HG03060 (cell line): ENCODE results near the gene MPDU1.

Experiments used
- ATAC-seq: cut with Tn5 transposase; IDR thresholded peaks from one replicate; pipeline ENCODE4 v1.9.1; 2021; ENCODE audit warnings: low read depth, moderate number of reproducible peaks; ENCODE audit not compliant: unreplicated experiment

Gene MPDU1

DNA sequence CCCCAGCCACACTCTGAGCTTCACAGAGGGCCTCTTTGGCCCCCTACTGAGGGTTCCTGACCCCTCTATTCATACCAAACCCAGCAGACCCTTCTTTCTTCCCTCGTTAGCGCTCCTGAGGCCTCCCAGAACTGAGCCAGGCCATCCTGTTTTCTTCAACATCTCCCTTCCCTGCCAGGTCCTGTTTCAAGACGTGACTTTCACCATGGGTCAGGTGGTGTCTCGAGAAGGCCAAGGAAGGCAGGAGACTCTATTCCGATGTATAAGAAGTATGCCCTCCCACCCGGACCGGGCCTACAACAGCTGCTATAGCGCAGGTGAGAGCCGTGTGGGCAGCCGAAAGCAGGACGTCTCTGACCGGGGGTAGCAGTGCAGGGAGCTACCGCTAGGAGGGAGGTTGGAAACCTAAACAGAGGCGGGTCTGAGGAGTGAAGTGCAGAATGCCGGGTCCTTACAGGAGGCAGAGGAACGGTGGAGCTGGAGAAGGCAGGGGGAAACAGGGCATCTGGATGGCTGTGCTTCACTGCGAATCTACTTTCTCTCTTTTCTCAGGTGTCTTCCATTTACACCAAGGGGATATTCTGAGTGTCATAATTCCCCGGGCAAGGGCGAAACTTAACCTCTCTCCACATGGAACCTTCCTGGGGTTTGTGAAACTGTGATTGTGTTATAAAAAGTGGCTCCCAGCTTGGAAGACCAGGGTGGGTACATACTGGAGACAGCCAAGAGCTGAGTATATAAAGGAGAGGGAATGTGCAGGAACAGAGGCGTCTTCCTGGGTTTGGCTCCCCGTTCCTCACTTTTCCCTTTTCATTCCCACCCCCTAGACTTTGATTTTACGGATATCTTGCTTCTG, 23.3 kb upstream of the MPDU1 start:
- ATAC-seq: no peak

DNA sequence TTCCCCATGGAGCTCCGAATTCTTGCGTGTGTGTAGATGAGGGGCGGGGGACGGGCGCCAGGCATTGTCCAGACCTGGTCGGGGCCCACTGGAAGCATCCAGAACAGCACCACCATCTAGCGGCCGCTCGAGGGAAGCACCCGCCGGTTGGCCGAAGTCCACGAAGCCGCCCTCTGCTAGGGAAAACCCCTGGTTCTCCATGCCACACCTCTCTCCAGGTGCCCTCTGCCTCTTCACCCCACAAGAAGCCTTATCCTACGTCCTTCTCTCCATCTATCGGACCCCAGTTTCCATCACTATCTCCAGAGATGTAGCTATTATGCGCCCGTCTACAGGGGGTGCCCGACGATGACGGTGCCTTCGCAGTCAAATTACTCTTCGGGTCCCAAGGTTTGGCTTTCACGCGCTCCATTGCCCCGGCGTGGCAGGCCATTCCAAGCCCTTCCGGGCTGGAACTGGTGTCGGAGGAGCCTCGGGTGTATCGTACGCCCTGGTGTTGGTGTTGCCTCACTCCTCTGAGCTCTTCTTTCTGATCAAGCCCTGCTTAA, 22.6 kb upstream of the MPDU1 start:
- no peak for ATAC-seq

- no peak for ATAC-seq
Observed at GRCh38 chr17:7561589-7562207, 22.0 kb upstream of the MPDU1 start, which contains the start of gene SENP3. Gene SENP3 (plus strand): TSS chr17:7561919. CDS start chr17:7563077, 1,158 bp downstream.

DNA sequence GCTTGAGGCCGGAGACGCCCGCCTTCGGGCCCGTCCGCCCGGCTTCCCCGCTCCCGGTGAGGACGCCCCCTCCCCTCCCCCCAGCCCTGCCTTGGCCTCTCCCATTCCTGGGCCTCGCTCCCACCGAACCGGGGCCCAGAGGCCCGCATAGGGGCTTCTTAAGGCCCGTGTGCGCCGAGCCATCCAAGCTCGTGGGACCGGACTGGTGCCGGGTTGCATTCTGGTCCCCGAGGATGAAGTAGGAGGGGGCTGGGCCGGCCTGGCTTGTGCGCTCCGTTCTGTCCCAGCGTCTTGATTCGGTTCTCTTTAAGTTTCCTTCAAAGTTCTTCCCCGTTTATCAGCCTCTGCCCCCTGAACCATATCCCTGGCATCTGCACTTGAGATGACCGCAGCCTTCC, 21.4 kb upstream of the MPDU1 start:
- ATAC-seq: no peak

DNA sequence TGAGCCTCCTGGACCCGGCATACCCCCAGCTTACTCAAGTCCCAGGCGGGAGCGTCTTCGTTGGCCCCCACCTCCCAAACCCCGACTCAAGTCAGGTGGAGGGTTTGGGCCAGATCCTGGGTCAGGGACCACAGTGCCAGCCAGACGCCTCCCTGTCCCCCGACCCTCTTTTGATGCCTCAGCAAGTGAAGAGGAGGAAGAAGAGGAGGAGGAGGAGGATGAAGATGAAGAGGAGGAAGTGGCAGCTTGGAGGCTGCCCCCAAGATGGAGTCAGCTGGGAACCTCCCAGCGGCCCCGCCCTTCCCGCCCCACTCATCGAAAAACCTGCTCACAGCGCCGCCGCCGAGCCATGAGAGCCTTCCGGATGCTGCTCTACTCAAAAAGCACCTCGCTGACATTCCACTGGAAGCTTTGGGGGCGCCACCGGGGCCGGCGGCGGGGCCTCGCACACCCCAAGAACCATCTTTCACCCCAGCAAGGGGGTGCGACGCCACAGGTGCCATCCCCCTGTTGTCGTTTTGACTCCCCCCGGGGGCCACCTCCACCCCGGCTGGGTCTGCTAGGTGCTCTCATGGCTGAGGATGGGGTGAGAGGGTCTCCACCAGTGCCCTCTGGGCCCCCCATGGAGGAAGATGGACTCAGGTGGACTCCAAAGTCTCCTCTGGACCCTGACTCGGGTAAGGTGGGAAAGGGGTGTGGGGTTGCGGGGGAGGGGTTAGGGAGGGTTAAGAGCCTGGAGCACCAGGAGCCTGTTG, 20.4 kb upstream of the MPDU1 start:
- no peak for ATAC-seq

DNA sequence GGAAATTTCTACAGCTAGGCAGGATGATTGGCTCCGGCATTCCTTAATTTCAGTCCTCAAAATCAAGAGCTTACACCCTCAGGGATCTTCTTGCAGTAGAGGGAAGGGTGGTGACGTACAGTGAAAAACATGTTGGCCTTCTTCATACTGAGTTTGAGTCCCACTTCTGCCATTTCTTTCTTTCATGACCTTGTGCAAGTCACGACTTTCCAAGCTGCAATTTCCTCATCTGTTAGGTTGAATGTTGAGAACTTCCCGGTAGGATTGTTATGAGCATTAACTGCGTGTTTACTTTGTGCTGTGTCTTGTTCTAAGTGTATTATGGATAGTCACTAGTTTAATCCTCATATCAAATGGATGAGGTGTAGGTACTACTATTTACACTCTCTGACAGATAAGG, 14.1 kb upstream of the MPDU1 start:
- no peak for ATAC-seq

DNA sequence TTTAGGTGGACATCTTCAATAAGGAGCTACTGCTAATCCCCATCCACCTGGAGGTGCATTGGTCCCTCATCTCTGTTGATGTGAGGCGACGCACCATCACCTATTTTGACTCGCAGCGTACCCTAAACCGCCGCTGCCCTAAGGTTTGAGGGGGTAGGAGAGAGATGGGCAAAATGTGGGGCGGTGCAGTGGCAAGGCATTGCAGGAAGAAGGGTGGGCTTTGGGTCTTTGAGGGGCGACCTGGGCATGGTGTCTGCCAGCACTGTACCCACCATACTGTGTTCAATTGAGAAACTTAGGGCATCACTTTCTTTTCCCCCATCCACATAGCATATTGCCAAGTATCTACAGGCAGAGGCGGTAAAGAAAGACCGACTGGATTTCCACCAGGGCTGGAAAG, 13.3 kb upstream of the MPDU1 start:
- no peak for ATAC-seq

- ATAC-seq: peak; percentile 78
Observed at GRCh38 chr17:7572338-7572587, 11.4 kb upstream of the MPDU1 start.

GRCh38 chr17:7572588-7573323, 10.9 kb upstream of the MPDU1 start:
- ATAC-seq: no peak

DNA sequence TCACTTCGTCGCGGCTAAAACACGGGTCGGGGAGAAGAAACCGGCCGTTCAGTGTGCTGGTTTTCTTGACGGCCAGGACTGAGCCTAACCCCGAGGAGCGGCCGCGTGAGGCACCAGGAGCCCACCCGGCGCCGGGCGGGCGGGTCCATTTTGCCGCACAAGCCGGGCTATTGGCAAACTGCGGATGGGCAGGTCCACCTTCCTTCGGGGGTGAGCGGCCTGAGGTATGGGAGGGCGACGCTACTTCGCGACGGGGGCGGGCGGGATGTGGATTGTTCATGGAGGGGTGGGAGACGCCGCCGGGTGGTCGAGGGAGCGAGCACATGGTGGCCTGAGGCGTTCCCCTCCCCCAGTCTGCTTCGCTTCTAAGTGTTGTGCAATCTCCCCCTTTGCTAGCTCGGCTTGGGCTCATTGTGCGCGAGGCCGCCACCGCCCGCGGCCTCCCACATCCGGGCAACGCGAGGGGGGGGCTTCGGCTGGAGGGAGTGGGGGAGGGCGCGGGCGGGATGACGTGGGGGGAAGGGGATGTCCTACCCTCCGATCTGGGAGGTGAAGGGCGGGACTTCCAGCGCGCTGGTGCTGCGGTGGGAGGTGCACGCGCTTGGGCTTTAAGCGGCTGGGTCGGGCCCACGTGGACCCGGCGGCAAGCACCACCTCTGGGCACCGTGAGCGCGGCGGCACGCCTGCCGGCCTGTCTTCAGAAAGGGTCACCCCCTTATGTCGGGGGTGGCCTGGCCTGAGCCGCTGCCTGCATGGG, 10.2 kb upstream of the MPDU1 start:
- no peak for ATAC-seq

DNA sequence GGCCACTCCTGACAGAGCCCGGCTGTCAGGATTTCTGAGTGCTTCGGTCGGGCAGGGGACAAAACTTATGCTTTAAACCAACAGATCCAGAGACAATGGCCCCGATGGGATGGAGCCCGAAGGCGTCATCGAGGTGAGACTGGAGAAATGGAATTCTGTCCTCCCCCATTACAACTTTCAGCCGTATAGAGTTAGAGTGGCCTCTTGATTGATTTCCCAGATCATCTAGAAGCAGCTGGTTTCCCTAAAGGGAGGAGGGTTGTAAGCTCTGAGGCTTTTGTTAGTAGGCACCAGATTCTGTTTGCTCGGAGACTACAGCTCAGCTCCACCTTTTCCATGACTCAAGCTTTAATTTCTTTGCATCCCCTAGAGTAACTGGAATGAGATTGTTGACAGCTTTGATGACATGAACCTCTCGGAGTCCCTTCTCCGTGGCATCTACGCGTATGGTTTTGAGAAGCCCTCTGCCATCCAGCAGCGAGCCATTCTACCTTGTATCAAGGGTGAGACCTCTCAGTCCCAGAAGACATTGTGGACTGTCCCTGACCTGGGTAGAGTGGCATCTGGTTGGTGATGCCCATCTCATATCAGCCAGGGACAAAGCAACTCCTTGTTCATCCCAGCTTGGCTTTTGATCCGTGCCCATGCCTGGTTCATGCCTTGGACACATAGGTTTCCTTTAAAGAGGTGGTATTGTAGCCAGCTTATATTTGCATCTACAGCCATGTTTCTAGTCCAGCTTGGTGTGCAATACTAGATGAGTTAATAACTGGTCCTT, 9.3 kb upstream of the MPDU1 start:
- ATAC-seq: no peak

DNA sequence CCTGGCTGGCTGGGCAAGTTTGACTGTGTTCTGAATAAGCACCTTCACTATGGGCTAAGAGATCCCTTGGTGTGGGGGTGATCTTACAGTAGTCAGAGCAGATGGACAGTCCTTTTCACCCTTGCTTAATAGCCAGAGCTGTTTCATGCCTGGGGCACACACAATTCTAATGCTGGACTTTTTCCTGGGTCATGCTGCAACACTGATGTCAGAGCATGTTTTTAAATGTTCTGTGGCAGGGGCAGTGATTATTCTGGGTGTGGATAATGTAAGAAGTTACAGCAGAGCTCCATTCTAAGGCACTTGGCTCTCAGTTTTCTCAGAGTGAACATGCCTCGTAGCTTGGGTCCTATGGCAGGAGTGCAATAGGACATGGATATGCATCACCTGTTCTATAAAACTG, 8.2 kb upstream of the MPDU1 start:
- ATAC-seq: no peak

- ATAC-seq: no peak
Observed at GRCh38 chr17:7575959-7576358, 7.7 kb upstream of the MPDU1 start.

DNA sequence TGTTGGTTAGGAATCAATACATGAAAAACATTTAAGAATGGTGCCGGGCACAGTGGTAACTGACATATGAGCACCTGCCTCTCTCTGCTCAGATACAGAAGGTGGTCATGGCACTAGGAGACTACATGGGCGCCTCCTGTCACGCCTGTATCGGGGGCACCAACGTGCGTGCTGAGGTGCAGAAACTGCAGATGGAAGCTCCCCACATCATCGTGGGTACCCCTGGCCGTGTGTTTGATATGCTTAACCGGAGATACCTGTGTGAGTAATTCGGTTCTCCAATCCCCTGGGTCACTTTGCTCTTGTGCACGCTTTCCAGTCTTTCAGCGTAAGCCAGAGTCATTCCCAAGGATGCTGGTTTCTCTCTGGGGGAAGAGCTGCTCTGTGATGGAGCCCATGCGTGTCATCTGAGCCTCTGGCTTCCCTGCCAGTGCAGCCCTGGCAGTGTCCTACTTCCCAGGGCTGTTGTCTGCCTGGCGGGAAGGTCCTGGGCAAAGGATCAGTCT, 7.2 kb upstream of the MPDU1 start:
- no peak for ATAC-seq

GRCh38 chr17:7577327-7578199, 6.1 kb upstream of the MPDU1 start:
- no peak for ATAC-seq

DNA sequence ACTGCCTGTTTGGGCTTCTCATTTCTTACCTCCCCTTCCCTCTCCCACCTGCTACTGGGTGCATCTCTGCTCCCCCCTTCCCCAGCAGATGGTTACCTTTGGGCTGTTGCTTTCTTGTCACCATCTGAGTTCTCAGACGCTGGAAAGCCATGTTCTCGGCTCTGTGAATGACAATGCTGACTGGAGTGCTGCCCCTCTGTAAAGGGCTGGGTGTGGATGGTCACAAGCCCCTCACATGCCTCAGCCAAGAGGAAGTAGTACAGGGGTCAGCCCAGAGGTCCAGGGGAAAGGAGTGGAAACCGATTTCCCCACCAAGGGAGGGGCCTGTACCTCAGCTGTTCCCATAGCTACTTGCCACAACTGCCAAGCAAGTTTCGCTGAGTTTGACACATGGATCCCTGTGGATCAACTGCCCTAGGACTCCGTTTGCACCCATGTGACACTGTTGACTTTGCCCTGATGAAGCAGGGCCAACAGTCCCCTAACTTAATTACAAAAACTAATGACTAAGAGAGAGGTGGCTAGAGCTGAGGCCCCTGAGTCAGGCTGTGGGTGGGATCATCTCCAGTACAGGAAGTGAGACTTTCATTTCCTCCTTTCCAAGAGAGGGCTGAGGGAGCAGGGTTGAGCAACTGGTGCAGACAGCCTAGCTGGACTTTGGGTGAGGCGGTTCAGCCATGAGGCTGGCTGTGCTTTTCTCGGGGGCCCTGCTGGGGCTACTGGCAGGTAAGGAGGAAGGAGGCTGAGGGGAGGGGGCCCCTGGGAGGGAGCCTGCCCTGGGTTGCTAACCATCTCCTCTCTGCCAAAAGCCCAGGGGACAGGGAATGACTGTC, 4.4 kb upstream of the MPDU1 start, which contains the start of gene CD68:
CD68 (plus strand) TSS at position 638 of the 833 bp plus-strand sequence; CDS start at position 678, 40 bp downstream.
- peak; percentile 30 for ATAC-seq
